PFSK-1 (cell line): ENCODE data around the gene SMTN.

Experiments used
- FOXP2 ChIP-seq: optimal IDR thresholded peaks from 2 replicates; pipeline ENCODE3; 2011; ENCODE audit warnings: borderline replicate concordance, control low read depth, inconsistent platforms; ENCODE audit not compliant: insufficient read depth; ENCODE audit errors: extremely low read length, extremely low read depth
- POLR2AphosphoS5 ChIP-seq: IDR thresholded peaks from 2 replicates; pipeline ENCODE4 v1.6.1; 2012; ENCODE audit warnings: low read depth, mild to moderate bottlenecking, control low read depth, low read length, moderate library complexity
- REST ChIP-seq, 2 experiments: IDR thresholded peaks; 2 replicates each; pipeline versions ENCODE4 v1.6.1 to v1.8.0; 2011 to 2012; ENCODE audit warnings: low read depth in 2 of 2, low read length in 2 of 2, control low read depth in 1 of 2, inconsistent platforms in 1 of 2, mild to moderate bottlenecking in 1 of 2, moderate library complexity in 1 of 2; ENCODE audit not compliant: insufficient read depth in 1 of 2
- SIN3A ChIP-seq: IDR thresholded peaks from 2 replicates; pipeline ENCODE4 v1.6.1; 2012; ENCODE audit warnings: mild to moderate bottlenecking, low read length, moderate library complexity, borderline replicate concordance; ENCODE audit not compliant: insufficient read depth
- TAF1 ChIP-seq: IDR thresholded peaks from 2 replicates; pipeline ENCODE4 v1.6.1; 2012; ENCODE audit warnings: low read length, control low read depth, borderline replicate concordance; ENCODE audit not compliant: insufficient read depth

- TF ChIP-seq SIN3A (no peak), POLR2AphosphoS5 (no peak), REST (IDR thresholded peaks at IDR 0.05; ENCODE audit: insufficient read depth in 1 of 2, low read depth in 2 of 2, low read length in 2 of 2) (no peak), TAF1 (no peak), FOXP2 (no peak)
These were observed 4.3 kb downstream of the SMTN start for GRCh38 chr22:31085493-31085824.
